Transverse colon (tissue), 4 donors: ENCODE data around the gene C1QB. TPM values are rescaled to one million over a fixed set of nuclear protein-coding genes. Genes with fewer than 3 reads are reported as not detected.

Experiments
- DNase-seq: peaks from one replicate; pipeline ENCODE4 v3.0.0-alpha.2; 2019
- H3K27ac ChIP-seq, 4 donors: fragments of 200-600 bp; sonication (generic); 2 replicates each; pipeline ENCODE4 v1.5.1; 2016 to 2018; ENCODE audit warnings: inconsistent platforms in 4 of 4
- H3K27me3 ChIP-seq: fragments of 200-600 bp; sonication (generic); 2 replicates; pipeline ENCODE4 v1.5.1; 2017; ENCODE audit warnings: inconsistent platforms
- H3K36me3 ChIP-seq, 4 donors: fragments of 200-600 bp; sonication (generic); 2 replicates each; pipeline ENCODE4 v1.5.1; 2017 to 2019; ENCODE audit warnings: inconsistent platforms in 4 of 4
- H3K4me1 ChIP-seq, 4 donors: fragments of 200-600 bp; sonication (generic); 2 replicates each; pipeline ENCODE4 v1.5.1; 2017 to 2020; ENCODE audit warnings: inconsistent platforms in 4 of 4
- H3K4me3 ChIP-seq, 4 donors: fragments of 200-600 bp; sonication (generic); 1 replicate in 1 of 4; 2 replicates in 3 of 4; pipeline versions ENCODE4 v1.5.1 to v1.6.1; 2017 to 2019; ENCODE audit warnings: inconsistent platforms in 4 of 4
- H3K9me3 ChIP-seq, 2 donors: fragments of 200-600 bp; sonication (generic); 2 replicates each; pipeline ENCODE4 v1.5.1; 2017 to 2019; ENCODE audit warnings: inconsistent platforms in 2 of 2
- EP300 ChIP-seq: sonication (generic); formaldehyde crosslinking; IDR thresholded peaks from one replicate; pipeline ENCODE4 v1.6.1; 2017; ENCODE audit warnings: antibody characterized with exemption, low read depth
- POLR2A ChIP-seq: fragments of 450-650 bp; IDR thresholded peaks from one replicate; pipeline ENCODE4 v1.6.1; 2016; ENCODE audit warnings: antibody characterized with exemption, mild to moderate bottlenecking, moderate library complexity
- POLR2AphosphoS5 ChIP-seq, 3 donors: sonication (generic); formaldehyde crosslinking; IDR thresholded peaks; one replicate each; pipeline ENCODE4 v1.6.1; 2016; ENCODE audit warnings: antibody characterized with exemption in 3 of 3
- WGBS, 2 donors: methylation state at CpG; one replicate each; pipeline ENCODE4 v1.1.5; 2018; ENCODE audit warnings: low coverage in 1 of 2; 5-methylcytosine and 5-hydroxymethylcytosine counted together
- in situ Hi-C, 4 donors: fragments of 200-750 bp; cut with MboI; loops; one replicate each; pipeline versions ENCODE4 v1.15.0 to v1.15.1; 2017; ENCODE audit warnings: low sequenced_read_pairs in 3 of 4, low pct_ligation_motif_present in 1 of 4, low pct_unique_long_range_greater_than_20kb in 1 of 4
- intact Hi-C: fragments of 100-400 bp; cut with DNase I; formaldehyde crosslinking; loops from one replicate; pipeline ENCODE4 v1.15.1; 2023; ENCODE audit warnings: low total_unique reads
- total RNA-seq, 4 donors: library from RNA; depleted of rRNA; stranded (reverse); fragments of >200 nt; gene quantifications; one replicate each; pipeline ENCODE4 v1.1.0, GENCODE V29; 2016
- TF ChIP-seq, protein P1 (sequence below), 5 experiments: fragments of 200-600 bp in 3 of 5; fragments of 450-650 bp in 2 of 5; sonication (generic) in 3 of 5; IDR thresholded peaks; 1 replicate in 2 of 5; 2 replicates in 3 of 5; pipeline ENCODE4 v1.5.1; 2016 to 2017; ENCODE audit warnings: antibody characterized with exemption in 5 of 5, inconsistent platforms in 3 of 5, mild to moderate bottlenecking in 2 of 5, moderate library complexity in 1 of 5

The C1QB gene
- total RNA-seq, 4 donors from 2014 or later, result 62.9 to 163 (median 118) TPM

GRCh38 chr1:22609291-22609690 lies 43.7 kb upstream of the C1QB start:
- no peak for DNase-seq
- in situ Hi-C loops (no loop called here), intact Hi-C loops (no loop called here)
- WGBS, 2 donors, result 27% methylated on average over 6 of the region's 6 CpGs
- Histone ChIP-seq H3K4me1 (no peaks in the 10 kb centered on the region), H3K27me3 (peaks cover 73% of the 10 kb centered on the region), H3K27ac (no peak overlapping the region), H3K36me3 (no peaks in the 10 kb centered on the region), H3K9me3 (no peaks in the 10 kb centered on the region), H3K4me3 (no peak overlapping the region)
- TF ChIP-seq EP300 (no peak), POLR2AphosphoS5 (IDR thresholded peaks at IDR 0.05) (no peak), POLR2A (no peak)
- TF ChIP-seq, protein P1, sequence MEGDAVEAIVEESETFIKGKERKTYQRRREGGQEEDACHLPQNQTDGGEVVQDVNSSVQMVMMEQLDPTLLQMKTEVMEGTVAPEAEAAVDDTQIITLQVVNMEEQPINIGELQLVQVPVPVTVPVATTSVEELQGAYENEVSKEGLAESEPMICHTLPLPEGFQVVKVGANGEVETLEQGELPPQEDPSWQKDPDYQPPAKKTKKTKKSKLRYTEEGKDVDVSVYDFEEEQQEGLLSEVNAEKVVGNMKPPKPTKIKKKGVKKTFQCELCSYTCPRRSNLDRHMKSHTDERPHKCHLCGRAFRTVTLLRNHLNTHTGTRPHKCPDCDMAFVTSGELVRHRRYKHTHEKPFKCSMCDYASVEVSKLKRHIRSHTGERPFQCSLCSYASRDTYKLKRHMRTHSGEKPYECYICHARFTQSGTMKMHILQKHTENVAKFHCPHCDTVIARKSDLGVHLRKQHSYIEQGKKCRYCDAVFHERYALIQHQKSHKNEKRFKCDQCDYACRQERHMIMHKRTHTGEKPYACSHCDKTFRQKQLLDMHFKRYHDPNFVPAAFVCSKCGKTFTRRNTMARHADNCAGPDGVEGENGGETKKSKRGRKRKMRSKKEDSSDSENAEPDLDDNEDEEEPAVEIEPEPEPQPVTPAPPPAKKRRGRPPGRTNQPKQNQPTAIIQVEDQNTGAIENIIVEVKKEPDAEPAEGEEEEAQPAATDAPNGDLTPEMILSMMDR (IDR thresholded peaks at IDR 0.05), result no peak

GRCh38 chr1:22611530-22611947 lies 41.5 kb upstream of the C1QB start:
- no peaks in the 10 kb centered on the region for H3K4me1 ChIP-seq
- no peak for TF ChIP-seq EP300
- TF ChIP-seq, protein P1 (IDR thresholded peaks at IDR 0.05), result no peak
- no peak for TF ChIP-seq POLR2A
- H3K27ac ChIP-seq, result no peak overlapping the region
- peaks cover 73% of the 10 kb centered on the region for H3K27me3 ChIP-seq
- no peaks in the 10 kb centered on the region for H3K9me3 ChIP-seq
- H3K4me3 ChIP-seq, result no peak overlapping the region
- H3K36me3 ChIP-seq, result no peaks in the 10 kb centered on the region
- in situ Hi-C loops, result no loop called here
- intact Hi-C loops, result no loop called here
- no peak for DNase-seq
- 25% methylated on average over 6 of the region's 7 CpGs; no CpG with 5 or more reads in 1 of the 2 donors for WGBS, 2 donors

- peaks cover 74% of the 10 kb centered on the region for H3K27me3 ChIP-seq
- in situ Hi-C loops (no loop called here), intact Hi-C loops (no loop called here)
- TF ChIP-seq POLR2A (no peak), POLR2AphosphoS5 (IDR thresholded peaks at IDR 0.05) (no peak), EP300 (no peak)
- TF ChIP-seq, protein P1 (IDR thresholded peaks at IDR 0.05), result no peak
- DNase-seq, result no peak
- H3K4me1 ChIP-seq, result no peaks in the 10 kb centered on the region
- H3K36me3 ChIP-seq, result no peaks in the 10 kb centered on the region
- H3K9me3 ChIP-seq, result no peaks in the 10 kb centered on the region
- 50% methylated on average over 2 to 12 of the region's 12 CpGs for WGBS, 2 donors
- no peak overlapping the region for H3K4me3 ChIP-seq
- H3K27ac ChIP-seq, result no peak overlapping the region
Measured at GRCh38 chr1:22612671-22613571, 40.1 kb upstream of the C1QB start.

- H3K27me3 ChIP-seq, result peaks cover 74% of the 10 kb centered on the region
- no peaks in the 10 kb centered on the region for H3K36me3 ChIP-seq
- no peak for DNase-seq
- TF ChIP-seq EP300 (no peak), POLR2A (no peak), POLR2AphosphoS5 (IDR thresholded peaks at IDR 0.05) (no peak)
- TF ChIP-seq, protein P1 (IDR thresholded peaks at IDR 0.05), result no peak
- no peak overlapping the region for H3K4me3 ChIP-seq
- no peaks in the 10 kb centered on the region for H3K4me1 ChIP-seq
- intact Hi-C loops, result no loop called here
- WGBS, 2 donors, result 78% methylated on average over 4 of the region's 5 CpGs; no CpG with 5 or more reads in 1 of the 2 donors
- H3K9me3 ChIP-seq, result no peaks in the 10 kb centered on the region
- in situ Hi-C loops, result no loop called here
- H3K27ac ChIP-seq, result no peak overlapping the region
Measured at GRCh38 chr1:22613572-22613918, 39.5 kb upstream of the C1QB start.
